Measurements from ENCODE around the gene LPCAT2.

Gene LPCAT2

GRCh38 chr16:55481023-55481422 is 27.8 kb upstream of the LPCAT2 start:
- DNase-seq (ENCODE audit: low read depth), result no peak

DNA sequence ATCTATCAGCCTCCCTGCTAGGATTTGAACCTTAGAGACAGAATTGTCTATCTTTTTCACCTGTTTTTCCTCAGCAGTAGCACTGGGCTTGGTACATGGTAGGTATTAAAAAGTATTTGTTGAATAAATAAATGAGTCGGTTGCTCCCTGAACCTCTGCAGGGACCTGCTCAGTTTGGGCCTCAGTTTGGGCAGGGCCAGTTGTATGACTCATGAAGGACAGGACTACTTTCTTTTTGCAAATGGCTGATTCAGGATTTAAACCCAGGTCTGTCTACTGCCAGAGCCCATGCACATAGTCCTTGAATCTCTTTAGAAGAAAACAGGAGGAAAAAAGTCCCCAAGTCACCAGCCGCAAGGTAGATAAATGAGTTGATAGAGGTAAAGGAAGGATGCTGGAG is 26.8 kb upstream of the LPCAT2 start:
- DNase-seq (ENCODE audit: low read depth), result peak; percentile 46

DNA sequence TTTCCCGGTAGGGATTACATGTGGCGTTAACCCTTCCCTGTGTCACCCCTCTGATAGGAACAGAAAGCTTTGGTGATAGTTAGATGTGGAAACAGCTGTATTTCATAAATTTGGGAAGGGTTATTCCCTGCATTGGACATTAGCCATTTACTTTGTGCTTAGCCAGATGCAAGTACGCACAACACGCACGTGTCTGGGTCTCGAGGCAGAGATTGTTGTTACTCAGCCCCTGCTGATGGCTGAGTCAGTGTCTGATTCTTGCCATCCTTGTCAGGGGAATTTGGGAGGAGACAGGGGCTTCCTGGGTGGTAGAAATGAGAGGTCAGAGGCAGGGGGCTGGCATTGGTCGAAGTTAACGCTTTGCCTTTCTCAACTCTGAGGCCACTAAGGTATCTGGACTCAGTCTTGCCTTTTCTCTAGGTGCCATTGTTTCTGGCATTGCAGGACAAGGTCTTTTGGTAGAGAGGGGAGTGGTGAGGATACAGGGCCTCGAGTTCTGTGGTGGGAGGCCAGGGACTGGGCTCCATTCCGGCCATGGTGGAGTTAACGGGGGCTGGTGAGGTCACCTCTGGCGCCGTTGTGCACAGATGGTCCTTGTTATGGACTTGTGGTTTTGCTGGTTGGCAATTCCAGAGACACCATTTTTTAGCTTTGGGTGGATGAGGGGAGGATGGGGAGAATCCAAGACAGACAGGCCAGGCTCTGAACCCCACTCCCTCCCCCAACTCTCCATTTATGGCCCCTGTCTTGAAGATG is 21.6 kb upstream of the LPCAT2 start:
- peak; percentile 90 for DNase-seq (ENCODE audit: low read depth)

DNA sequence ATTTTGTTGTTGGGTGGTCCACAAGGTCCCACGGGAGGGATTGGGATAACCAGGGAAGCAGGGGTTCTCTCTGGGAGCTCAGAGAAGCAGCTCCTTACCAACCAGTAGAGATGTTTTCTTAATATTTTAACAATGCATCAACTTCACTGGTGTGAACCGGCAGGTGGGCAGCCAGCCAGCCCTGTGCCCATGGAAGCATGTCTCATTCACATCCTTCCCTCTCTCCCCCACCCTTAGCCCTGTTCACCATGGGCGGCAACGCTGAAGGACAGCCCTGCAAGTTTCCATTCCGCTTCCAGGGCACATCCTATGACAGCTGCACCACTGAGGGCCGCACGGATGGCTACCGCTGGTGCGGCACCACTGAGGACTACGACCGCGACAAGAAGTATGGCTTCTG is 20.6 kb upstream of the LPCAT2 start:
- DNase-seq (ENCODE audit: low read depth), result peak; percentile 33

- DNase-seq (ENCODE audit: low read depth), result no peak
Measured at GRCh38 chr16:55489119-55489955, 19.5 kb upstream of the LPCAT2 start.

DNA sequence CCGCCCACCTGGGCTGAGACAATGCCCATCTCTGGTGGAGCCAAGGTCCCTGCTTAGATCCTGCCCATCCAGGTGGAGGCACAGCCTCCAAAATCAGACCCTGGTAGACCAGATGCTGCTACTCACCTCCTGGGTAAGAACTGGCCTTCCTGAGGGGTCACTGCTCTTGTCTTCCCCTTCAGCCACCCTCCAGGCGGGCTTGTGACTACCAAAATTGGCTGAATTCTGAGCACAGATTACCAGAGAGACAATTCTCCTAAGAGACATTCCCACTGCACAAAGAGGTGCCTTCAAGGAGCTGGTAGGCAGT is 19.0 kb upstream of the LPCAT2 start:
- no peak for DNase-seq (ENCODE audit: low read depth)

GRCh38 chr16:55490301-55490700 is 18.6 kb upstream of the LPCAT2 start:
- no peak for DNase-seq (ENCODE audit: low read depth)

DNA sequence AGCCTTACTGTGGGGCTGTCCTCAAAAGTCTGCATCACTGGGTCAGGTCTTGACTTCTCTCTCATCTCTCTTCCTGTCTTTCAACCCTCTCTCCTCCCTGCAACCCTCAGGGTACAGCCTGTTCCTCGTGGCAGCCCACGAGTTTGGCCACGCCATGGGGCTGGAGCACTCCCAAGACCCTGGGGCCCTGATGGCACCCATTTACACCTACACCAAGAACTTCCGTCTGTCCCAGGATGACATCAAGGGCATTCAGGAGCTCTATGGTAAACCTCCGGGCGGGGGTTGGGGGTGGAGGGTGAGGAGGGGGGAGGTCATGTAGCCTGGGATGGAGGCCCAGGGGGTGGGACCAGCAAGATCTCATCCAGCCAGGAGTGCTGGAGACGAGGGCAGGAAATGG is 17.2 kb upstream of the LPCAT2 start:
- DNase-seq (ENCODE audit: low read depth), result no peak

- DNase-seq (ENCODE audit: low read depth), result no peak
Measured at GRCh38 chr16:55492756-55493380, 16.0 kb upstream of the LPCAT2 start.

- peak; percentile 97 for DNase-seq (ENCODE audit: low read depth)
Measured at GRCh38 chr16:55494994-55495421, 13.9 kb upstream of the LPCAT2 start.

DNA sequence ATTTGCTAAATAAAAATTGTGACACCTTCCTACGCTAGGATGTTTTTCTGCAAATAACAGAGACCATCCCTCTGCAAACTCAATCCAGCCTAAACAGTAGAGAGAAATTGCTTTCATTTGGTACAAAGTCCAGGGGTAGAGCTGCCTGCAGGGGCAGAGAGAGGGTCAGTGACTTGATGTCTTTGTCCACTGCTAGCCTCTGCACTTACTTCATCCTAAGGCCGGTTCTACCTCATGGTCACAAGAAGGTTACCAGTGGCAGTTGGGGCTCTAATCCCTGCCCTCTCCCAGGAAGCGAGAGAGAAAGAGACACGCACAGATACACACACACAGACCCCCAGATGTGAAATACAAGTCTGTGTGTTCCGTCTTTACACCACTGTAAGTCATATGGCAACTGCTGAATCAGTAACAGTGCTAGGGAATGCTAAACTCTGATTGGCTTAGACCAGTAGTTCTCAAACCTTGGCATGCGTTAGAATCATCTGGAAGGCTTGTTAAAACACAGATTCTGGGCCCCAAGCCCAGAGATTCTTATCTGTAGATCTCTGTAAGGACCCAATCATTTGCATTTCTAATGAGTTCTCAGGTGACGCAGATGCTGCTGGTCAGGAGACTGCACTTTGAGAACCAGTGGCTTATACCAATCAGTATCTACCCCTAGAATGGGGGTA is 13.1 kb upstream of the LPCAT2 start:
- peak; percentile 93 for DNase-seq (ENCODE audit: low read depth)

DNA sequence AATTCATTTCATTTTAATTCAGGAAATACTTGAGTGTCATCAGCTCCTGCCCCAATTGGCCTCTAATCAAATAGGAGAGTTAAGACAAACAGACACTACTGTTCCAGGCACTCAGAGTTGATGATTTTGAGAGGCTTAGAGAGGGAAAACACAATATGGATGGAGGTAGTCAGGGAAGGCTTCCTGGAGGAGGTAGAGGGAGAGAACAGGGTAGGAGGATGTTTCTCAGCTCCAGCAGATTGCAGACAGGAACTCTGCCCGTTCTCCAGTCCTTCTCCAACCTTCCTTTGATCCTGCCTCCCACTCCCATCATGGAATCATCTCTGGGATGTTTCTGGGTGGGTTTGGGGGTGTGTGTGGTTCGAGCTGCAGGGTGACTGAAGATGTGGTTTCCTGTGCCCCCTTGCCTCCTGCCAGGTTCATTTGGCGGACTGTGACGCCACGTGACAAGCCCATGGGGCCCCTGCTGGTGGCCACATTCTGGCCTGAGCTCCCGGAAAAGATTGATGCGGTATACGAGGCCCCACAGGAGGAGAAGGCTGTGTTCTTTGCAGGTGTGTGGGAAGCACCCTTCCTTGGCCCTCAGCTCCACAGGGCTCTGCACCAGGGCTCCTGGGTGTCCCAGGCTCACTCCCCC is 12.2 kb upstream of the LPCAT2 start:
- no peak for DNase-seq (ENCODE audit: low read depth)

DNA sequence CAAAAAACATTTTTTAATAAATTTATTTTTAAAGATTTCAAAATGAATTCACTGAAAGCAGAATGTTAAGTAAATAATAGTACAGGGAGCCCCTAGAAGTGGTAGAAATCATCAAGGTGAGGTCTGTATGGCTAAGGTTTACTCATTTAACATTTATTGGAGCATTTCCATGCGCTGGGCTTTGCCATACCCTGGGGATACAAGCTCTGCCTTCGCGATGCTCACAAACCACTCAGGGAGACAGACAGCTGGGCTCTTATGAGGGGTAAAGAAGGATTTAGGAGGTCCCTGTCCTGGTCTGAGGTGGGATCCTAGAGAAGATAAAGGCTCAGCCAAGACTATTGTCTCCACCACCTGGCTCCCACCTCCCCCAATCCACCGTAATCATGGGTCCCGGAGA is 11.3 kb upstream of the LPCAT2 start:
- no peak for DNase-seq (ENCODE audit: low read depth)

DNA sequence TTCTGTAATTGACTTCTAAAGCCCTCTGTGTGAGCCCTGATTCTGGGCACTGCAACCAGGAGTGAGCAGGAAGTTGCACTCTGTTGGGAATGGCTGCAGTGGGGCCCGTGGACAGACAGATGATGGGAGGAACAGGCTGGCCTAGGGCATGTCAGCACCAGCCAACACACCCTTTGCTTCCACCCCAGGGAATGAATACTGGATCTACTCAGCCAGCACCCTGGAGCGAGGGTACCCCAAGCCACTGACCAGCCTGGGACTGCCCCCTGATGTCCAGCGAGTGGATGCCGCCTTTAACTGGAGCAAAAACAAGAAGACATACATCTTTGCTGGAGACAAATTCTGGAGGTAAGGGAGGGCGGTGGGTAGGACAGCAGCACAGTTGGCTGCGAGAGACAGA is 10.8 kb upstream of the LPCAT2 start:
- no peak for DNase-seq (ENCODE audit: low read depth)

DNA sequence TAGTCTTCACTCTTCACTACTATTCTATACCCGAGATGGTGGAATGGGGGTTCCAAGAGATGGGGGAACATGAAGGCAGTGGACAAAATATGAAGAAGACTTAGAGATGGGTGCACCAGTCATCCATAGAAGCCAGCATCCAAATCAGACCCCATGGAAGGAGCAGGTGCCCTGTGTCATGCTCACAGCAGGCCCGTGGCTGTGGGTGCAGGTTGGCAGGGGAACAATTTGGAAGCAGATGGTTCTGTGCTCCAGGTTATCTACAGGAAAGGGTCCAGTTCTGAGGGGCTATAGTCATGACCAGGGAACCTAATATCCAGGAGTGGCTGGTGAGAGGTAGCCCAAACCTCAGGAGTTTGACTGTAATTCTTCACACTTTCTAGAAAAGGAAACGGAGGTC is 9.6 kb upstream of the LPCAT2 start:
- no peak for DNase-seq (ENCODE audit: low read depth)

GRCh38 chr16:55499951-55500529 is 8.8 kb upstream of the LPCAT2 start:
- DNase-seq (ENCODE audit: low read depth), result peak; percentile 100

GRCh38 chr16:55500530-55501011 is 8.3 kb upstream of the LPCAT2 start:
- peak; percentile 90 for DNase-seq (ENCODE audit: low read depth)

DNA sequence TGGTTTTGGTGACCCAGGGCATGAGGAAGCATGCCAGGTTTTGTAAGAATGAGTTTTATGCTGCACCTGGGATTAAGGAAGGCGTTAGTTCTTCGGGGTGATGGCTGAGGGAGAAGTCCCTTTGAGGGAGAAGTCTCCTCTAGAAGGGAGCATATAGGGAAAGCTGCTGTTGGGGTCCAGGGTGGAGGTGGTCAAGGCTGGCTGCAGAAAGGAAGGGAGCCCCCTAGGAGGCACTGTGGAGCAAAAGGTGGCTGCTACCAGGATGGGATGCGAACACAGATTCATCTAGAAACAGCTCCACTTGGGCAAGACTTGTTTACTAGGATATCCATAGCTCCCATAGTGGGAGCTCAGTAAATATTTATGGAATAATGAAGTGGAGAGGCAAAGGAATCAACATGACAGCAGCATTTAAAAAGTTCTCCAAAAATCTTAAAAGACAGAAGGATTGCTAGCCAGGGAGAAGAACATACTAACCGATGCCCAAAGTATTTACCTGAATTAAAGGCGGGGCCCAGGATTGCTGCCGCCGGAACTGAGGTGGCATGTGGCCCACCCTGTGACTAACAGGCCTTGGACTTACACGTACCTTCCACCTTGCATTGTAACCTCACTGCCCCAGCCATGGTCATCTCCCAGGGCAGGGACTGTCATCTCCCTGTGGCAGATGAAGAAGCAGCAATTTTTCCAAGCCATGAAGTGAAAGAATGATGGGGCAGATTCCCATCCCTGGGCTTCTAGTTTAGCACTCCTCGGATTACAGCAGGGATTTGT is 7.1 kb upstream of the LPCAT2 start:
- no peak for DNase-seq (ENCODE audit: low read depth)

DNA sequence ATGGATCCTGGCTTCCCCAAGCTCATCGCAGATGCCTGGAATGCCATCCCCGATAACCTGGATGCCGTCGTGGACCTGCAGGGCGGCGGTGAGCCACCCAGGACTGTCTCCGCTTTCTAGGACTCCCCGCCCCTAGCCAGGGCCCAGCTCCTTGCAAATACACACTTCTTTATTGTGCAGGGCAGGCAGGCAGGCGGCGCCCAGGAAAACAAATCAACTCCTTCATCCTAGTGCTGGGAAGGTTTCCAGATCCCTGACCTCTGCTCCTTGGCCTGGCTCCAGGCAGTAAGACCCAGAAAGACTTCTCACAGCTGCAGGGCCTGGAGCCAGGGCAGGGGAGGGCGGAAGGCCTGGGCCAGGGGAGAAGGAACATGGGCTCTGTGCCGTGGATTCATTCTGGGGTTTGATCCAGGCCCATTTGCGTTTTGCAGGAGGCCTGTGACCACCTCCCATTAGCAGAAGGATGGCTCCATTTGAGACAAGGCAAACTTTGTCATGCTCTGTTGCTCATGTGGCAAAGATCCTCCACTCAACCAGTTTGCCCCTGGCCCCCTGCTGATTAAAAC is 6.0 kb upstream of the LPCAT2 start:
- DNase-seq (ENCODE audit: low read depth), result peak; percentile 79
